ENCODE results near the gene SLC16A12. TPM values are rescaled to one million over a fixed set of nuclear protein-coding genes. Genes with fewer than 3 reads are reported as not detected.

The SLC16A12 gene
- total and polyA plus RNA-seq, 2 of the 4 experiments (the other 2 are of a cell fraction), result 1.4 to 1.6 TPM

DNA sequence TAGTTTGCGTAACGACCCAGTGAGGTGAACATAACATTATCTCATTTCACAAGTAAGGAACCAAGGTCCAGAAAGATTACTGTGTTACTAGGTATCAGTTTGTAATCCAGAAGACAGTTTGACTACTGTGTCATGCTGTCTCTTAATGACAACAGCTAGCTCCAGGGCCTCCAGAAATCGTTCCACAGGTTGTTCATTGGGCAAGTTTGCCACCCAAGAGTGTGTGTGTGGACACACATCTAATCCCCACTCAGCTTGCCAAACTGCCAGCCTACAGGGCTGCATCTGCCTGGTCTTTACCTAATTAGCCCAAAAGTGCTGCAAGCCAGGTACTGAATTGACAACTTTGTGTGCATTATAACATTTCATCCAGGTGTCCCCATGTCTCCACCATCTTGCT lies 27.9 kb upstream of the SLC16A12 start:
- no peak overlapping the region for H3K9ac ChIP-seq (ENCODE audit: low read depth, low read length)
- H3K23ac ChIP-seq (ENCODE audit: low read depth, low read length), result no peak overlapping the region
- in situ Hi-C loops (cut with MboI; ENCODE audit: low sequenced_read_pairs), result loop anchor here (5.0 kb wide), 1 partner anchor 136 kb away; no protein-coding TSS in a partner anchor
- DNase-seq (no peak), ATAC-seq (ENCODE audit: low read depth) (no peak)
- H3K79me1 ChIP-seq (ENCODE audit: low read depth in 1 of 2, low read length in 2 of 2), result no peaks in the 10 kb centered on the region
- H3K27me3 ChIP-seq (ENCODE audit: control insufficient read depth, insufficient read depth, low read length), result no peaks in the 10 kb centered on the region
- H3K18ac ChIP-seq (ENCODE audit: low read depth, low read length), result no peak overlapping the region
- no peaks in the 10 kb centered on the region for H3K9me1 ChIP-seq (ENCODE audit: insufficient read depth, low read length)
- dilution Hi-C loops (cut with HindIII; ENCODE audit: low sequenced_read_pairs, unreplicated experiment), result no loop called here
- H3K4me2 ChIP-seq (ENCODE audit: low read depth, low read length), result no peak overlapping the region
- no peak overlapping the region for H2BK5ac ChIP-seq (ENCODE audit: low read depth, low read length, poor library complexity, severe bottlenecking)
- ChIA-PET POLR2A (ENCODE audit: unreplicated experiment) (no interaction called here), CTCF (interaction anchor here (1.5 kb wide), 1 partner anchor 97 kb away, joined by 7 read pairs; no protein-coding TSS in a partner anchor)
- no peak overlapping the region for H2AFZ ChIP-seq (replicated peaks; ENCODE audit: low read length, poor library complexity)
- H2AK5ac ChIP-seq (ENCODE audit: low read depth, low read length), result peak overlapping the region; percentile 54; the same call in 1 of the 2 replicates
- H3K9me3 ChIP-seq (ENCODE audit: control insufficient read depth, insufficient read depth, low read length), result no peaks in the 10 kb centered on the region
- no peak overlapping the region; a peak in 1 of 4 replicates for H4K8ac ChIP-seq (ENCODE audit: low read depth in 2 of 2, low read length in 2 of 2)
- H3K36me3 ChIP-seq (ENCODE audit: control insufficient read depth, insufficient read depth, low read length), result no peaks in the 10 kb centered on the region
- peak overlapping the region; percentile 64; the same call in 1 of the 2 replicates for H3K4ac ChIP-seq (ENCODE audit: low read depth, low read length)
- intact Hi-C loops (cut with micrococcal nuclease), result no loop called here
- no peaks in the 10 kb centered on the region; the same call in 1 of the 2 replicates for H3K4me1 ChIP-seq (ENCODE audit: control insufficient read depth, insufficient read depth, low read length)
- WGBS, 2 experiments (ENCODE audit: extremely low coverage in 2 of 2, insufficient read length in 1 of 2), result no CpG with 5 or more reads among the region's 3 CpGs
- no peak overlapping the region for H2AK9ac ChIP-seq (replicated peaks; ENCODE audit: low read depth, low read length, poor library complexity)
- H3K56ac ChIP-seq (ENCODE audit: extremely low read depth, insufficient read depth, low read length), result no peak overlapping the region
- H4K91ac ChIP-seq (ENCODE audit: insufficient read depth, low read depth, low read length), result peak overlapping the region; percentile 22; the same call in 1 of the 2 replicates
- H2BK20ac ChIP-seq (ENCODE audit: low read depth, low read length), result peak overlapping the region; percentile 65; the same call in 1 of the 2 replicates
- no TSS peak for BruUV-seq (replicated peaks)
- H2BK120ac ChIP-seq (ENCODE audit: low read depth, low read length), result peak overlapping the region; percentile 62; the same call in 1 of the 2 replicates
- H2BK15ac ChIP-seq (ENCODE audit: low read depth, low read length), result peak overlapping the region; percentile 79; the same call in 1 of the 3 replicates
- H3K14ac ChIP-seq (replicated peaks; ENCODE audit: low read depth, low read length), result no peak overlapping the region; the same call in 1 of the 2 replicates
- H3K4me3 ChIP-seq (ENCODE audit: insufficient read depth, low read depth, low read length), result no peak overlapping the region
- peak overlapping the region; percentile 18; the same call in 1 of the 2 replicates for H4K5ac ChIP-seq (ENCODE audit: low read depth, low read length)
- H3K27ac ChIP-seq (ENCODE audit: insufficient read depth, low read length), result no peak overlapping the region
- no peaks in the 10 kb centered on the region for H4K20me1 ChIP-seq (ENCODE audit: insufficient read depth, low read length)
- TF ChIP-seq, protein P1, sequence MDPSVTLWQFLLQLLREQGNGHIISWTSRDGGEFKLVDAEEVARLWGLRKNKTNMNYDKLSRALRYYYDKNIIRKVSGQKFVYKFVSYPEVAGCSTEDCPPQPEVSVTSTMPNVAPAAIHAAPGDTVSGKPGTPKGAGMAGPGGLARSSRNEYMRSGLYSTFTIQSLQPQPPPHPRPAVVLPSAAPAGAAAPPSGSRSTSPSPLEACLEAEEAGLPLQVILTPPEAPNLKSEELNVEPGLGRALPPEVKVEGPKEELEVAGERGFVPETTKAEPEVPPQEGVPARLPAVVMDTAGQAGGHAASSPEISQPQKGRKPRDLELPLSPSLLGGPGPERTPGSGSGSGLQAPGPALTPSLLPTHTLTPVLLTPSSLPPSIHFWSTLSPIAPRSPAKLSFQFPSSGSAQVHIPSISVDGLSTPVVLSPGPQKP (IDR thresholded peaks at IDR 0.05; ENCODE audit: borderline replicate concordance, low read depth, low read length), result no peak
- TF ChIP-seq CHD1 (IDR thresholded peaks at IDR 0.05; ENCODE audit: low read depth, low read length) (no peak), RCOR1 (IDR thresholded peaks at IDR 0.05; ENCODE audit: insufficient replicate concordance, low read length) (no peak), MAFK (IDR thresholded peaks at IDR 0.05; ENCODE audit: low read depth, low read length) (no peak), MAZ (IDR thresholded peaks at IDR 0.05; ENCODE audit: borderline replicate concordance, low read depth, low read length) (no peak), BHLHE40 (IDR thresholded peaks at IDR 0.05; ENCODE audit: low read depth, low read length) (no peak), SMC3 (IDR thresholded peaks at IDR 0.05; ENCODE audit: low read depth, low read length) (no peak), RFX5 (IDR thresholded peaks at IDR 0.05; ENCODE audit: low read depth, low read length) (no peak), RAD21 (IDR thresholded peaks at IDR 0.05; ENCODE audit: low read length) (no peak)
- TF ChIP-seq, protein P2, sequence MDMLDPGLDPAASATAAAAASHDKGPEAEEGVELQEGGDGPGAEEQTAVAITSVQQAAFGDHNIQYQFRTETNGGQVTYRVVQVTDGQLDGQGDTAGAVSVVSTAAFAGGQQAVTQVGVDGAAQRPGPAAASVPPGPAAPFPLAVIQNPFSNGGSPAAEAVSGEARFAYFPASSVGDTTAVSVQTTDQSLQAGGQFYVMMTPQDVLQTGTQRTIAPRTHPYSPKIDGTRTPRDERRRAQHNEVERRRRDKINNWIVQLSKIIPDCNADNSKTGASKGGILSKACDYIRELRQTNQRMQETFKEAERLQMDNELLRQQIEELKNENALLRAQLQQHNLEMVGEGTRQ (IDR thresholded peaks at IDR 0.05; ENCODE audit: low read depth, low read length), result no peak
- TF ChIP-seq, protein P3, sequence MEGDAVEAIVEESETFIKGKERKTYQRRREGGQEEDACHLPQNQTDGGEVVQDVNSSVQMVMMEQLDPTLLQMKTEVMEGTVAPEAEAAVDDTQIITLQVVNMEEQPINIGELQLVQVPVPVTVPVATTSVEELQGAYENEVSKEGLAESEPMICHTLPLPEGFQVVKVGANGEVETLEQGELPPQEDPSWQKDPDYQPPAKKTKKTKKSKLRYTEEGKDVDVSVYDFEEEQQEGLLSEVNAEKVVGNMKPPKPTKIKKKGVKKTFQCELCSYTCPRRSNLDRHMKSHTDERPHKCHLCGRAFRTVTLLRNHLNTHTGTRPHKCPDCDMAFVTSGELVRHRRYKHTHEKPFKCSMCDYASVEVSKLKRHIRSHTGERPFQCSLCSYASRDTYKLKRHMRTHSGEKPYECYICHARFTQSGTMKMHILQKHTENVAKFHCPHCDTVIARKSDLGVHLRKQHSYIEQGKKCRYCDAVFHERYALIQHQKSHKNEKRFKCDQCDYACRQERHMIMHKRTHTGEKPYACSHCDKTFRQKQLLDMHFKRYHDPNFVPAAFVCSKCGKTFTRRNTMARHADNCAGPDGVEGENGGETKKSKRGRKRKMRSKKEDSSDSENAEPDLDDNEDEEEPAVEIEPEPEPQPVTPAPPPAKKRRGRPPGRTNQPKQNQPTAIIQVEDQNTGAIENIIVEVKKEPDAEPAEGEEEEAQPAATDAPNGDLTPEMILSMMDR (conservative IDR thresholded peaks at IDR 0.05; ENCODE audit: low read depth, low read length), result no peak

All from IMR-90 (cell line).